HUES48 (cell line): ENCODE data around the gene LSM12.
"Not testable (repeated sequence)": the region's sequence is repeated elsewhere in the genome, so short reads cannot be mapped to it uniquely, and the experiment has no call there.

Source experiments
- H3K27ac ChIP-seq: one replicate; pipeline ENCODE4 v1.7.0; 2013; ENCODE audit warnings: low read depth, low read length, inconsistent platforms
- H3K27me3 ChIP-seq: 2 replicates; pipeline ENCODE4 v1.6.1; 2013; ENCODE audit warnings: mild to moderate bottlenecking, low read length; ENCODE audit not compliant: control insufficient read depth, insufficient read depth
- H3K36me3 ChIP-seq: 2 replicates; pipeline ENCODE4 v1.6.1; 2013; ENCODE audit warnings: low read length; ENCODE audit not compliant: control insufficient read depth, insufficient read depth
- H3K4me1 ChIP-seq: 2 replicates; pipeline ENCODE4 v1.6.1; 2013; ENCODE audit warnings: mild to moderate bottlenecking, low read length; ENCODE audit not compliant: control insufficient read depth, insufficient read depth
- H3K4me3 ChIP-seq: 2 replicates; pipeline ENCODE4 v1.5.1; 2013; ENCODE audit warnings: mild to moderate bottlenecking, low read depth, low read length
- H3K9ac ChIP-seq: 2 replicates; pipeline ENCODE4 v1.6.1; 2013; ENCODE audit warnings: mild to moderate bottlenecking, low read depth, low read length, moderate library complexity
- H3K9me3 ChIP-seq: 2 replicates; pipeline ENCODE4 v1.6.1; 2013; ENCODE audit warnings: low read length; ENCODE audit not compliant: control insufficient read depth, insufficient read depth

LSM12 gene

DNA sequence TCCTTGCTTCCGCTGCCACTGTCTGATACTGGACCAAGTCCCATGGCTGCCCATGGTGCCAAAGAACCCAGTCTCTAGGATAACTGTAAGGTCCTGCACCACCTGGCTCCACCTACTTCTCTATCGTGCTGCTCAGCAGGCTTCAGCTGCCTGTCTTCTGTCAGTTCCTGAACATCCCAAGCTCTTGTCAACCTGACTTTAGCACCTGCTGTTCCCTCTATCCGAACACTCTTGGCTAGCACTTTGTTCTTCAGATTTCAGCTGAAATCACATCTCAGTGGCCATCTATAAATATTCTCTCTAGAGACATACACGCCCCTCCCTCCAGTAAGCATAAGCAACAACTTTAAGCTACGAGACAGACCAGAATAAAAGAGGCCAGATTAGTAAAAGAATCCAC is 36.7 kb downstream of the LSM12 start:
- no peak overlapping the region for H3K27ac ChIP-seq
- H3K27me3 ChIP-seq, result no peaks in the 10 kb centered on the region
- no peak overlapping the region for H3K4me3 ChIP-seq
- no peak overlapping the region for H3K9ac ChIP-seq
- H3K36me3 ChIP-seq, result peaks cover 61% of the 10 kb centered on the region
- H3K9me3 ChIP-seq, result no peaks in the 10 kb centered on the region
- no peaks in the 10 kb centered on the region for H3K4me1 ChIP-seq

DNA sequence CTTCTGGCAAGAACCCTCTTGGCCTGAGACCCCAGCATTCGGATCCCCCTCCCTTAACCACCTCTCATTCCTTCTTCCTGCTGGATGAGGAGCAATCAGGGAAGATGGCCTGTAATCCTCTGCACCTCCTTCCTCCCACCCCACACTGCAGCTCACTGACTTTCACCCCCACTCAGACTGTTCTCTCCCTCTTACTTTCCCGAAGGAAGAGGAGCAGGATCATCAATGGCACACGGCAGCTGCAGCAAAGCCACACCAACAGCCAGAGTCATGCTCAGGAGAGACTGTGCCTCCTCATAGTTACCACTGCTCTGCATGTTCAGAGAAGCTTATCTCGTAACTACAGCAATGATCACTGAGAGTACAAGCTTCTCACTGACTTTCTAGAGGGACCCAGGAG is 41.6 kb downstream of the LSM12 start:
- Histone ChIP-seq H3K9me3 (no peaks in the 10 kb centered on the region), H3K4me1 (no peaks in the 10 kb centered on the region), H3K9ac (no peak overlapping the region), H3K36me3 (peaks cover 44% of the 10 kb centered on the region), H3K27ac (no peak overlapping the region), H3K4me3 (no peak overlapping the region), H3K27me3 (no peaks in the 10 kb centered on the region)

DNA sequence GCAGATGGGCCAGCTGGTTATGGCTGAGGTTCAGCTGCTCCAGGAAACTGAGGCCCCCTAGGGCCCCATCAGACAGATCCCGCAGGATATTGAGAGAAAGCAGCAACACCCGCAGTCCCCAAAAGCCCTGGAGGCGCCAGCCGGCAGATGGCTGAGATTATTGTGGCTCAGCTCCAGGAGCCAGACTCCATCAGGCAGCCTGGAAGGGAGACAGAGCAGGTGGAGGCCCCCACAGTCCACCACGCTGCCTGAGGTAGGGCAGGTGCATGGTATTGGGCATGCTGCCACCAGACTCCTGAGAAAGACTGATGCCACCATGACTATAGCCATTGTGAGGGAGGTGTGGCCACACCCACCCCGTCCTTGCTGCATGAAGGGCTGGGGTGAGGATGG is 42.2 kb downstream of the LSM12 start:
- H3K4me3 ChIP-seq, result no peak overlapping the region
- H3K4me1 ChIP-seq, result no peaks in the 10 kb centered on the region
- no peaks in the 10 kb centered on the region for H3K27me3 ChIP-seq
- no peak overlapping the region for H3K27ac ChIP-seq
- H3K9ac ChIP-seq, result no peak overlapping the region
- peaks cover 38% of the 10 kb centered on the region for H3K36me3 ChIP-seq
- no peaks in the 10 kb centered on the region for H3K9me3 ChIP-seq

DNA sequence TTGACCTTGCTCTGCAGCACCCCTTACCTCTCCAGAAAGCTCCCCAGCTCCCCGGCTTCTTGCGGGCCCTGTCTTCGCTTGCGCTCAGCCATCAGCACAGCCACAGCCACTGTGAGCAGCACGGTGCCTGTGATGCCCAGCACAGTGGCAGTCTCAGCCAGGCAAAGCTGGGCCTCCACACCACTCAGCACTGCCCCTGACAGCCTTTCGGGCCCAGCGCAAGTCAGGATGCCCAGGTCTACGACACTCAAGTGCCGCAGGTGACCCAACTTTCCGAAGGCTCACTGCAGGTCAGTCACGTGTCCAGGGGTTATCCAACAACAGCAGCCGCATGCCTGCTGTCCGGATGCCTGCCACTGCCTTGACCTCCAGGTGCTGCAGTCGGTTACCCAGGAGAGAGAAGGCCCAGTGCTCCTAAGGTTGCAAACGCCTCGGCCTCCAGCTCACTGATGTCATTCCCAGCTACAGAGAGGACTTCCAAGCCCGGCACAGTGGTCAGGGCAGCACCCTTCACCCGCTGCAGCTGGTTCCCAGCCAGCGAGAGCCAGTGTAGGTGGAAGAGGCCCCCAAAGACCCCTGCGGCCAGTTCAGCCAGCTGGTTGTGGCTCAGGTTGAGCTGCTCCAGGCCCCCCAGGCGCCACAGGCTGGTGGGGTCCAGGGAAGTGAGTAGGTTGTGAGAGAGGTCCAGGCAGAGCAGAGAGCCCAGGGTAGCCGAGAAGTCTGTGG is 42.8 kb downstream of the LSM12 start:
- H3K4me1 ChIP-seq, result no peaks in the 10 kb centered on the region
- H3K9me3 ChIP-seq, result no peaks in the 10 kb centered on the region
- no peak overlapping the region for H3K9ac ChIP-seq
- H3K4me3 ChIP-seq, result no peak overlapping the region
- H3K36me3 ChIP-seq, result peaks cover 33% of the 10 kb centered on the region
- no peak overlapping the region for H3K27ac ChIP-seq
- H3K27me3 ChIP-seq, result no peaks in the 10 kb centered on the region

DNA sequence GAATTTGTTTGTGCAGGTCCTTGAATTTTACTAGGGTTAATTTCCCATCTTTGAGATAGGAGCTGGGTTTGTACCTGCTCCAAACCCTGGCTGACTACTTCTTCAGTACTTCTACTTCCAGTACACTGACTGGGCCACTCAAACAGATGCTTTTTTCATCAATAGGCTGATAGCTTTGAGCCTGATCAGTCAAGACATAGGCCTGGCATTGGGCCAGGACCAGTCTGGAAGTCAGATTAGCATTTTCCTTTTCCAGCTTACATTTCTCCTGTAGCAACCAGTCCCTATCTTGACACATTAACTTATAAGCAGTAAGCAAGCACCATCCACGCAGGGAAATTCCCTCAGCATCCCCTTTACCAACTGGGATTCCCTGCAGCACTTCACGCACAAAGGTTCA is 44.2 kb downstream of the LSM12 start:
- Histone ChIP-seq H3K4me3 (no peak overlapping the region), H3K4me1 (no peaks in the 10 kb centered on the region), H3K27ac (no peak overlapping the region), H3K9ac (no peak overlapping the region), H3K27me3 (no peaks in the 10 kb centered on the region), H3K9me3 (no peaks in the 10 kb centered on the region), H3K36me3 (peaks cover 27% of the 10 kb centered on the region)

DNA sequence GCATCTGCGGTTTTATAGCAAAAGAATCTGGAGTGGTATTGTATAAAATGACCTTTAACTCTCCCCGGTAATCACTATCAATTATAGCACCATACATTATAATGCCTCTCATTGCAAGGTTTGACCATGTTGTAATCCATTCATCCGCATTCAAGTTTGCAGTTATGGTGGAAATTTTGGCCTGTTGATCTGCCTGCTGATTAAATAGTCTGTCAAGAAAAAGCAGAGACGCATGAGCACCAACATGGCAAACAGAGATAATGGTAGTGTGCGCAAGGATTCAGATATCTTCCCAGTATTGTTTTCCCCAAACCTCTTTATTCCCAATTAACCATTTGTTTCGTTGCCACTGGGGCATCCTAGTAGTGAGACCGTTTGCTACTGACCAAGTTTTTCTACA is 45.2 kb downstream of the LSM12 start:
- peaks cover 24% of the 10 kb centered on the region for H3K36me3 ChIP-seq
- not testable (repeated sequence) for H3K27ac ChIP-seq, H3K9ac ChIP-seq, H3K4me1 ChIP-seq, H3K4me3 ChIP-seq, H3K9me3 ChIP-seq, H3K27me3 ChIP-seq

DNA sequence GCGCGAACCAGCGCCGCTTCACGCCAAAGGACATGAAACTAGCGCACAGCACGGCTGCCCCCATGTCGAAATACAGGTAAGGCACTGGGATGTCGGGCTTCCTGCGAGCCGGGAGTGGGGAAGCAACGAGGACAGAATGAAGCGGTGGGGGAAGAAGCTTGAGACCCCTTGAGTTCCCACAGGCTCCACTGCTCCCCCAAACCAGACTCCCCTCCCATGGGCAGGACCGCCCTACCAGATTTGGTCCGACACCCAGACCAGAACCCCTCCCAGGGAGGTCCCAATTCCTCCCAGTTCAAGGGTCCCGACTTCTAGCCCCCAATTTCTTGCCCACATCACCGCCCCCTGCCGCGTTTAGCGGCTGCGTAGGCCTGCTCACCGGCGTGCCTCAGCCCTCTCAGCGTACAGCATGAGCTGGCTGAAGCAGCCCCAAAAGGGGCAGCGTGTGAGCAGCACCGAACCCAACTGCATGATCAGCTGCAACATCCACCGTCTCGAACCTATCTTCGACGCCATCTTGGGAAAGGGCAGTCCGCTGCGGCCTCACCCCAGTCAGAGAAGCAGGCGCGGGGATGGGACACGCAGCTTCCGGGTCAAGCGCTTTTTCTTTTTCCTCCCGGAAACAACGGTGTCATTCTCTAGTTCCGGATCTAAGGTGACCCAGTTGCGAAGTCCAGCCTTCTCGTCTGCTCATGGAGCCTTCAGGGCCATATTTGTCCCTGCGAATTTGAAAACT is 51.9 kb downstream of the LSM12 start, which contains the start of gene TMEM101:
Gene TMEM101, minus strand, starts transcription at position 527 of the 736 bp plus-strand sequence. Its CDS starts 11 bp downstream, at position 516.
- H3K4me3 ChIP-seq, result peak within 1 kb of the TSS; percentile 95
- no peaks in the 10 kb centered on the region for H3K9me3 ChIP-seq
- peak within 1 kb of the TSS; percentile 92 for H3K9ac ChIP-seq
- H3K27ac ChIP-seq, result peak within 1 kb of the TSS; percentile 95
- H3K36me3 ChIP-seq, result peaks cover 4% of the 10 kb centered on the region; the same call in 1 of the 2 replicates
- H3K4me1 ChIP-seq, result 0 out of 2 replicates have a peak, but pooled peaks cover 7% of the 10 kb centered on the region
- H3K27me3 ChIP-seq, result no peaks in the 10 kb centered on the region

DNA sequence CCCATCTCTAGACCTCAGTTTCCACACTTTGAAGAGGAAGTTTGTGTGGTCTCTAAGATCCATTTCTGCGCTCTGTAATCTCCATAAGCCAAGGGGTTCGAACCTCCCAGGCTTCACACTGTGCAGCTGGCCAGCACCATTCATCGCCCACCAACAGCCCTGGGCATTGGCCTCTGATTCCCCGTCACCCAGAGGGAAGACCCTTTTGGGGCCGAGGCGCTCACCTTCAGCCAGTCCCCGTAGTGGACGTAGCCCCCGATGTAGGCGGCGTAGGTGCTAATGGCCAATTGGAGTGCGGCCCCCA is 52.4 kb downstream of the LSM12 start:
- peak overlapping the region; percentile 95 for H3K4me3 ChIP-seq
- H3K9ac ChIP-seq, result peak overlapping the region; percentile 92
- H3K27ac ChIP-seq, result peak overlapping the region; percentile 95
- H3K36me3 ChIP-seq, result peaks cover 4% of the 10 kb centered on the region; the same call in 1 of the 2 replicates
- 0 out of 2 replicates have a peak, but pooled peaks cover 7% of the 10 kb centered on the region for H3K4me1 ChIP-seq
- H3K9me3 ChIP-seq, result no peaks in the 10 kb centered on the region
- no peaks in the 10 kb centered on the region for H3K27me3 ChIP-seq

DNA sequence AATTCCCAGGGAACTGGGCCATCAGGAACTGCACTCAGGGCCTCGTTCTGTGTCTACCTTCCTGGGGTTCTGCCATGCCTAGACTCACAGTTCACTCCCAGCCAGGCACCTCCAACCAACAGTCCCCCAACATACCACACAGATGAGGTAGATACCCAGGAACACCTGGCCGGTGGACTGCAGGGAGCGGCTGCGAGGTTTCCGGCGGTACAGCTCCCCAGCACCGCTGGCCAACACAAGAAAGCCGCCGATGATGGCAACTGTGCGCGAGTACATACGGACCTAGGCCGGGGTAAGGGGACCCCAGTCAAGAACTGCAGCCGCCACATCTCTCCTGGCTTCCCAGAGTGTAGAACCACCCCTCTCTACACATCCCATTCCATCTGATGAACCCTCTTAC is 53.6 kb downstream of the LSM12 start:
- no peak overlapping the region for H3K4me3 ChIP-seq
- H3K27me3 ChIP-seq, result no peaks in the 10 kb centered on the region
- peaks cover 4% of the 10 kb centered on the region; the same call in 1 of the 2 replicates for H3K36me3 ChIP-seq
- H3K9me3 ChIP-seq, result no peaks in the 10 kb centered on the region
- H3K4me1 ChIP-seq, result peaks cover 15% of the 10 kb centered on the region; the same call in 1 of the 2 replicates
- H3K9ac ChIP-seq, result no peak overlapping the region
- no peak overlapping the region for H3K27ac ChIP-seq

DNA sequence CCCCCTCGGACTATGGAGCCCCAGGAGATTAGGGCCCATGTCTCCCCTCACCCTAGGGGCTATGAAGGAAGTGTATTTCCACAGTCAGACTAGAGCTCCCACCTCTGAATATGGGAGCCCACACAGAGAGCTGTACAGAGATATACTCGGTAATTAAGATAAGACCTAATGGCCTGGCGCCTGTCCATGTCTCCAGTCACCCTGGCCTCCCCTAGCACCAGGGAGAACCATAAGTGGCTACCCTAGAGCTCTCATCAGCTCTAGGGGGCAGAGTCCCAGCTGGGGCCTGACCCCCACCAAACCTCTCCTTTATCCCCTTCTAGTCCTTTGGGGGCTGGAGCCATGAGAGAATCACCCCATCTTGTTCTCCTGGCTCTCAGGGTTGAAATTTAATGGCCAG is 54.1 kb downstream of the LSM12 start:
- Histone ChIP-seq H3K9ac (no peak overlapping the region), H3K9me3 (no peaks in the 10 kb centered on the region), H3K27me3 (no peaks in the 10 kb centered on the region), H3K4me1 (peaks cover 18% of the 10 kb centered on the region; the same call in 1 of the 2 replicates), H3K27ac (no peak overlapping the region), H3K4me3 (no peak overlapping the region), H3K36me3 (peaks cover 4% of the 10 kb centered on the region; the same call in 1 of the 2 replicates)

DNA sequence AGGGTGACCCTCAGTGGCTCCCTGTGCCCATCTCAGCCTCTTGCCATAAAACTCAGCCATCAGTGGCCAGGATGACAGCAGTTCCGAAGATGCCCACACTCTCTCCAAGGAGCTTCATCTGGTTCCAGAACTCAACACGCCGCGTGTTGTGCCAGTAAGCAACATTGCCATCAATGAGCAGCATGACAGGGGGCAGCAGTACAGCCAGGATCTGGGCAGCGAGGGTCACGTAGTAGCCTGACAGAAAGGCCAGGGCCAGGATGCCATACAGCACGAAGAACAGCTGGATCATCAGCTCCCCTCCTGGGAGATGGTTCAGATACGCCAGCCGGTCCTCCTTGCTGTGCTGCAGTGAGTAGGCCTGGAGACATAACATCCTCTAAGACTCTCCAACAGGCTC is 54.6 kb downstream of the LSM12 start:
- peaks cover 4% of the 10 kb centered on the region; the same call in 1 of the 2 replicates for H3K36me3 ChIP-seq
- no peak overlapping the region for H3K27ac ChIP-seq
- no peak overlapping the region for H3K4me3 ChIP-seq
- no peaks in the 10 kb centered on the region for H3K27me3 ChIP-seq
- H3K4me1 ChIP-seq, result peaks cover 18% of the 10 kb centered on the region; the same call in 1 of the 2 replicates
- no peaks in the 10 kb centered on the region for H3K9me3 ChIP-seq
- no peak overlapping the region for H3K9ac ChIP-seq
